IMR-90 (cell line): ENCODE results near the gene CADM2. TPM values are rescaled to one million over a fixed set of nuclear protein-coding genes. Genes with fewer than 3 reads are reported as not detected.

ENCODE experiments used
- ATAC-seq: fragments of 200-7000 bp; cut with Tn5 transposase; 2 replicates; pipeline ENCODE4 v1.9.1; 2020; ENCODE audit warnings: low read depth, mild to moderate bottlenecking, moderate library complexity
- BruUV-seq: library from RNA; stranded (reverse); fragments of 400-500 nt; replicated peaks from 2 replicates; lab custom pipeline; 2021; lab: Mats Ljungman, UMichigan
- CTCF ChIA-PET: fragments of 300-600 bp; formaldehyde crosslinking; extraction: SDS; loops from one replicate; lab custom pipeline; 2021; ENCODE audit warnings: antibody characterized with exemption; lab: Yijun Ruan, JAX
- POLR2A ChIA-PET: fragments of 300-600 bp; sonication (Branson Sonifier 250); formaldehyde crosslinking; loops from one replicate; lab custom pipeline; 2022; ENCODE audit warnings: antibody characterized with exemption; ENCODE audit not compliant: unreplicated experiment; lab: Charles Lee
- DNase-seq: peaks from one replicate; pipeline ENCODE4 v3.0.0; 2013
- H2AFZ ChIP-seq: replicated peaks from 2 replicates; pipeline ENCODE3; 2013; ENCODE audit warnings: low read length, mild to moderate bottlenecking; ENCODE audit not compliant: poor library complexity
- H2AK5ac ChIP-seq: 2 replicates; pipeline ENCODE4 v1.6.1; 2013; ENCODE audit warnings: low read depth, low read length, inconsistent platforms
- H2AK9ac ChIP-seq: replicated peaks from 2 replicates; pipeline ENCODE3; 2013; ENCODE audit warnings: mild to moderate bottlenecking, low read depth, low read length, moderate library complexity; ENCODE audit not compliant: poor library complexity
- H2BK120ac ChIP-seq: 2 replicates; pipeline ENCODE4 v1.6.1; 2013; ENCODE audit warnings: low read depth, low read length, inconsistent platforms
- H2BK15ac ChIP-seq: 3 replicates; pipeline ENCODE4 v1.6.1; 2013; ENCODE audit warnings: low read depth, low read length, inconsistent platforms
- H2BK20ac ChIP-seq: 2 replicates; pipeline ENCODE4 v1.6.1; 2013; ENCODE audit warnings: low read depth, mild to moderate bottlenecking, inconsistent platforms, low read length, moderate library complexity
- H2BK5ac ChIP-seq: 2 replicates; pipeline ENCODE4 v1.6.1; 2013; ENCODE audit warnings: mild to moderate bottlenecking, low read depth, low read length, inconsistent platforms; ENCODE audit not compliant: poor library complexity, severe bottlenecking
- H3K14ac ChIP-seq: replicated peaks from 2 replicates; pipeline ENCODE4 v1.6.1; 2013; ENCODE audit warnings: low read depth, low read length, inconsistent platforms
- H3K18ac ChIP-seq: 2 replicates; pipeline ENCODE4 v1.6.1; 2013; ENCODE audit warnings: low read depth, low read length, control low read depth
- H3K23ac ChIP-seq: 2 replicates; pipeline ENCODE4 v1.6.1; 2013; ENCODE audit warnings: low read depth, low read length, inconsistent platforms
- H3K27ac ChIP-seq: 2 replicates; pipeline ENCODE4 v1.5.1; 2013; ENCODE audit warnings: mild to moderate bottlenecking, control low read depth, low read length; ENCODE audit not compliant: insufficient read depth
- H3K27me3 ChIP-seq: 2 replicates; pipeline ENCODE4 v1.6.1; 2013; ENCODE audit warnings: low read length; ENCODE audit not compliant: control insufficient read depth, insufficient read depth
- H3K36me3 ChIP-seq: 2 replicates; pipeline ENCODE4 v1.6.1; 2013; ENCODE audit warnings: low read length, mixed read lengths; ENCODE audit not compliant: control insufficient read depth, insufficient read depth
- H3K4ac ChIP-seq: 2 replicates; pipeline ENCODE4 v1.6.1; 2013; ENCODE audit warnings: low read depth, low read length, inconsistent platforms
- H3K4me1 ChIP-seq: 2 replicates; pipeline ENCODE4 v1.6.1; 2013; ENCODE audit warnings: low read length, mixed read lengths; ENCODE audit not compliant: control insufficient read depth, insufficient read depth
- H3K4me2 ChIP-seq: 2 replicates; pipeline ENCODE4 v1.6.1; 2013; ENCODE audit warnings: low read depth, mild to moderate bottlenecking, control low read depth, low read length, moderate library complexity
- H3K4me3 ChIP-seq: 2 replicates; pipeline ENCODE4 v1.5.1; 2013; ENCODE audit warnings: low read depth, mild to moderate bottlenecking, control low read depth, low read length, moderate library complexity; ENCODE audit not compliant: insufficient read depth
- H3K56ac ChIP-seq: 2 replicates; pipeline ENCODE4 v1.6.1; 2013; ENCODE audit warnings: low read length, inconsistent platforms; ENCODE audit not compliant: insufficient read depth; ENCODE audit errors: extremely low read depth
- H3K79me1 ChIP-seq, 2 experiments: 2 replicates each; pipeline ENCODE4 v1.6.1; 2013; ENCODE audit warnings: low read length in 2 of 2, inconsistent platforms in 1 of 2, low read depth in 1 of 2
- H3K9ac ChIP-seq: 2 replicates; pipeline ENCODE4 v1.6.1; 2013; ENCODE audit warnings: low read depth, low read length, control low read depth
- H3K9me1 ChIP-seq: 2 replicates; pipeline ENCODE4 v1.6.1; 2013; ENCODE audit warnings: low read length, inconsistent platforms; ENCODE audit not compliant: insufficient read depth
- H3K9me3 ChIP-seq: 2 replicates; pipeline ENCODE4 v1.6.1; 2013; ENCODE audit warnings: low read length; ENCODE audit not compliant: control insufficient read depth, insufficient read depth
- H4K20me1 ChIP-seq: 2 replicates; pipeline ENCODE4 v1.6.1; 2013; ENCODE audit warnings: low read length, inconsistent platforms; ENCODE audit not compliant: insufficient read depth
- H4K5ac ChIP-seq: 2 replicates; pipeline ENCODE4 v1.6.1; 2013; ENCODE audit warnings: mild to moderate bottlenecking, low read depth, low read length, control low read depth
- H4K8ac ChIP-seq, 2 experiments: 2 replicates each; pipeline ENCODE4 v1.6.1; 2013; ENCODE audit warnings: low read depth in 2 of 2, low read length in 2 of 2, control low read depth in 1 of 2, inconsistent platforms in 1 of 2
- H4K91ac ChIP-seq: 2 replicates; pipeline ENCODE4 v1.6.1; 2013; ENCODE audit warnings: low read depth, low read length, inconsistent platforms; ENCODE audit not compliant: insufficient read depth
- CEBPB ChIP-seq: IDR thresholded peaks from 2 replicates; pipeline ENCODE4 v1.6.1; 2012; ENCODE audit warnings: low read depth, low read length, improper control_type of control experiment
- CHD1 ChIP-seq: IDR thresholded peaks from 2 replicates; pipeline ENCODE4 v1.6.1; 2012; ENCODE audit warnings: low read depth, low read length, improper control_type of control experiment
- CTCF ChIP-seq: conservative IDR thresholded peaks from 2 replicates; pipeline ENCODE4 v1.5.1; 2012; ENCODE audit warnings: mild to moderate bottlenecking, low read depth, low read length, improper control_type of control experiment
- ELK1 ChIP-seq: fragments of 150-350 bp; IDR thresholded peaks from 2 replicates; pipeline ENCODE4 v1.6.1; 2016; ENCODE audit warnings: low read depth, mild to moderate bottlenecking, low read length, moderate library complexity, borderline replicate concordance
- FOS ChIP-seq: fragments of 150-350 bp; IDR thresholded peaks from 2 replicates; pipeline ENCODE4 v1.6.1; 2016; ENCODE audit warnings: low read depth, low read length
- MAFK ChIP-seq: IDR thresholded peaks from 2 replicates; pipeline ENCODE4 v1.6.1; 2012; ENCODE audit warnings: low read depth, low read length, improper control_type of control experiment
- MAZ ChIP-seq: IDR thresholded peaks from 2 replicates; pipeline ENCODE4 v1.6.1; 2012; ENCODE audit warnings: low read depth, mild to moderate bottlenecking, low read length, improper control_type of control experiment, moderate library complexity, borderline replicate concordance
- SMC3 ChIP-seq: fragments of 150-350 bp; IDR thresholded peaks from 2 replicates; pipeline ENCODE4 v1.6.1; 2016; ENCODE audit warnings: low read depth, mild to moderate bottlenecking, antibody characterized with exemption, low read length, moderate library complexity
- USF2 ChIP-seq: fragments of 150-350 bp; IDR thresholded peaks from 2 replicates; pipeline ENCODE4 v1.6.1; 2017; ENCODE audit warnings: mild to moderate bottlenecking, antibody characterized with exemption, low read length, low read depth
- WGBS, 2 experiments: methylation state at CpG; one replicate each; pipeline versions ENCODE4 v1.1.5 to v1.1.7; 2013; ENCODE audit warnings: missing lambda C conversion rate in 2 of 2; ENCODE audit not compliant: insufficient read length in 1 of 2; ENCODE audit errors: extremely low coverage in 2 of 2; 5-methylcytosine and 5-hydroxymethylcytosine counted together
- dilution Hi-C: fragments of 300-500 bp; cut with HindIII; formaldehyde crosslinking; loops from one replicate; pipeline ENCODE4 v1.14.3; 2018; ENCODE audit warnings: low sequenced_read_pairs; ENCODE audit not compliant: unreplicated experiment
- in situ Hi-C: fragments of 300-500 bp; cut with MboI; formaldehyde crosslinking; loops from 3 replicates; pipeline ENCODE4 v1.14.3; 2019; ENCODE audit warnings: low sequenced_read_pairs, inconsistent platforms, mixed read lengths
- intact Hi-C: fragments of 100-400 bp; cut with micrococcal nuclease; formaldehyde crosslinking; loops from 2 replicates; pipeline ENCODE4 v1.10.0; 2022
- polyA plus RNA-seq, 3 experiments: library from polyadenylated mRNA; depleted of rRNA; stranded (reverse); fragments of >200 nt; gene quantifications; 2 replicates each; pipeline ENCODE4 v1.2.3, GENCODE V29; 2012; ENCODE audit warnings: low replicate concordance in 1 of 3
- total RNA-seq: library from RNA; depleted of rRNA; stranded (reverse); fragments of >200 nt; gene quantifications from 2 replicates; pipeline ENCODE4 v1.2.3, GENCODE V29; 2012

CADM2 gene
- total and polyA plus RNA-seq, 2 of the 4 experiments (the other 2 are of a cell fraction): not detected

GRCh38 chr3:86073799-86074198 is 1115.0 kb downstream of the CADM2 start:
- Histone ChIP-seq H2BK20ac (no peak overlapping the region), H2AFZ (no peak overlapping the region), H3K9ac (no peak overlapping the region), H2BK5ac (no peak overlapping the region), H3K27me3 (no peaks in the 10 kb centered on the region), H3K9me1 (no peaks in the 10 kb centered on the region), H3K23ac (no peak overlapping the region), H2BK120ac (no peak overlapping the region), H3K79me1 (no peaks in the 10 kb centered on the region), H3K27ac (no peak overlapping the region), H2AK5ac (no peak overlapping the region), H3K56ac (no peak overlapping the region), H4K5ac (no peak overlapping the region), H3K4me3 (no peak overlapping the region), H3K36me3 (no peaks in the 10 kb centered on the region), H3K14ac (no peak overlapping the region), H3K4me2 (no peak overlapping the region), H2BK15ac (no peak overlapping the region), H4K8ac (no peak overlapping the region), H3K9me3 (no peaks in the 10 kb centered on the region), H3K4me1 (no peaks in the 10 kb centered on the region), H2AK9ac (no peak overlapping the region), H4K20me1 (no peaks in the 10 kb centered on the region), H3K18ac (no peak overlapping the region), H3K4ac (no peak overlapping the region), H4K91ac (no peak overlapping the region)
- no peak for TF ChIP-seq CTCF
- TF ChIP-seq ELK1: no peak
- no peak for TF ChIP-seq MAZ
- TF ChIP-seq MAFK: peak; percentile 85
- TF ChIP-seq CHD1: no peak
- TF ChIP-seq USF2: no peak
- no peak for TF ChIP-seq CEBPB
- no peak for TF ChIP-seq SMC3
- TF ChIP-seq FOS: no peak
- in situ Hi-C loops: no loop called here
- BruUV-seq: no TSS peak
- ChIA-PET CTCF (no interaction called here), POLR2A (no interaction called here)
- ATAC-seq: no peak
- dilution Hi-C loops: no loop called here
- WGBS, 2 experiments: no CpG with 5 or more reads among the region's 2 CpGs
- no peak for DNase-seq
- intact Hi-C loops: no loop called here
